Raji (cell line): ENCODE data around the gene TMEM186.

Experiments
- POLR2A ChIP-seq: IDR thresholded peaks from 2 replicates; pipeline ENCODE4 v1.6.1; 2011; ENCODE audit warnings: low read depth, low read length, control low read depth; ENCODE audit not compliant: insufficient read depth

TMEM186 gene

GRCh38 chr16:8758022-8758421 is 39.4 kb downstream of the TMEM186 start:
- TF ChIP-seq POLR2A: no peak

GRCh38 chr16:8756755-8757154 is 40.7 kb downstream of the TMEM186 start:
- TF ChIP-seq POLR2A: no peak

- no peak for TF ChIP-seq POLR2A
Observed at GRCh38 chr16:8753416-8754054, 43.9 kb downstream of the TMEM186 start.

DNA sequence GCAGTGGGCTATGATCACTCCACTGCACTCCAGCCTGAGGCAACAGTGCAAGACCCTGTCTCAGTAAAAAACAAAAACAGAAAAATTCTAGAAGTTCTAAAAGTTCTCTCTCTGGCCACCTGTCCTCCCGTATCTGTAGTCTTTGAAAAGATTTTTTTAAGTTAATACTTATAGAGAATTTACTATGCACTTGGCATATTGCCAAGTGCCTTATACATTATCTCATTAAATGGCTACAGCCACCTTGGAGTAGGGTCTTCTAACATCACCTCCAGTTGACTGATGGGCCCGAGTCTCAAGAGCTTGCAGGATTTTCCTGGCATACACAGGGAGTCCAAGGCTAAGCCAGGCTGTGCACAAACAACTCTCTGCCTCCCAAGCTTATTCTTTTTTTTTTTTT is 44.7 kb downstream of the TMEM186 start:
- TF ChIP-seq POLR2A: no peak

- no peak for TF ChIP-seq POLR2A
Observed at GRCh38 chr16:8751481-8752311, 45.7 kb downstream of the TMEM186 start.
